B cell (primary cell): ENCODE results near the gene ETV1.

Experiments
- CTCF ChIP-seq: fragments of 200-600 bp; IDR thresholded peaks from one replicate; pipeline ENCODE4 v1.8.0; 2022; ENCODE audit warnings: antibody characterized with exemption, mild to moderate bottlenecking
- EZH2 ChIP-seq: IDR thresholded peaks from 2 replicates; pipeline ENCODE4 v1.6.1; 2012; ENCODE audit warnings: borderline replicate concordance, low read depth, mild to moderate bottlenecking, moderate library complexity, low read length; ENCODE audit not compliant: insufficient read depth, poor library complexity, severe bottlenecking

- TF ChIP-seq CTCF (no peak), EZH2 (no peak)
Observed at GRCh38 chr7:13948019-13948801, 41.3 kb downstream of the ETV1 start.
